RCC 7860 (cell line): ENCODE data around the gene AGFG2.

Experiments
- DNase-seq: peaks from one replicate; pipeline ENCODE4 v3.0.0-alpha.2; 2015; ENCODE audit warnings: low spot score
- FAIRE-seq: peaks from 2 replicates; lab custom pipeline; 2012; peaks lifted over from hg19 to GRCh38; lab: Jason Lieb, UNC

Gene AGFG2

GRCh38 chr7:100583132-100584053 is 44.4 kb downstream of the AGFG2 start:
- no peak for FAIRE-seq
- no peak for DNase-seq

- DNase-seq: no peak
- no peak for FAIRE-seq
Observed at GRCh38 chr7:100584054-100584682, 45.2 kb downstream of the AGFG2 start.

- DNase-seq: peak; percentile 47
Observed at GRCh38 chr7:100584683-100585510, 45.9 kb downstream of the AGFG2 start.

GRCh38 chr7:100585511-100586265 is 46.7 kb downstream of the AGFG2 start, which contains the start of gene LRCH4:
LRCH4 (minus strand) TSS chr7:100586129; CDS start chr7:100586100, 29 bp downstream.
- FAIRE-seq (no peak), DNase-seq (peak; percentile 11)

More at GRCh38 chr7:100584683-100585510, 45.9 kb downstream of the AGFG2 start:
- no peak for FAIRE-seq

- peak; percentile 100 for DNase-seq
- FAIRE-seq: peak; percentile 98
Observed at GRCh38 chr7:100586266-100587025, 47.4 kb downstream of the AGFG2 start, which contains the start of gene FBXO24. FBXO24 (plus strand) TSS chr7:100586328; CDS start chr7:100586626, 298 bp downstream.

- FAIRE-seq: no peak
Observed at GRCh38 chr7:100588438-100588837, 49.4 kb downstream of the AGFG2 start.

GRCh38 chr7:100589341-100589947 is 50.4 kb downstream of the AGFG2 start:
- FAIRE-seq: no peak
- DNase-seq: no peak

More at GRCh38 chr7:100588438-100588837, 49.4 kb downstream of the AGFG2 start:
- DNase-seq: peak; percentile 8

GRCh38 chr7:100590077-100590737 is 51.2 kb downstream of the AGFG2 start:
- FAIRE-seq (no peak), DNase-seq (no peak)

GRCh38 chr7:100591596-100591995 is 52.6 kb downstream of the AGFG2 start:
- FAIRE-seq (no peak), DNase-seq (no peak)

GRCh38 chr7:100595188-100595587 is 56.2 kb downstream of the AGFG2 start:
- no peak for FAIRE-seq
- no peak for DNase-seq

GRCh38 chr7:100598425-100598824 is 59.4 kb downstream of the AGFG2 start:
- FAIRE-seq: no peak
- DNase-seq: peak; percentile 5

GRCh38 chr7:100599911-100600729 is 61.1 kb downstream of the AGFG2 start:
- DNase-seq (no peak), FAIRE-seq (no peak)

GRCh38 chr7:100600730-100601038 is 61.7 kb downstream of the AGFG2 start:
- FAIRE-seq (no peak), DNase-seq (no peak)

GRCh38 chr7:100602889-100603725 is 64.1 kb downstream of the AGFG2 start:
- FAIRE-seq: no peak
- no peak for DNase-seq

- FAIRE-seq (no peak), DNase-seq (no peak)
Observed at GRCh38 chr7:100603726-100604027, 64.7 kb downstream of the AGFG2 start.

GRCh38 chr7:100604028-100604975 is 65.3 kb downstream of the AGFG2 start:
- FAIRE-seq: no peak
- peak; percentile 42 for DNase-seq
